Mammary epithelial cell (primary cell): ENCODE measurements around the gene ZNF778.

ENCODE experiments used
- EZH2 ChIP-seq: IDR thresholded peaks from 2 replicates; pipeline ENCODE4 v1.6.1; 2012; ENCODE audit warnings: low read length, inconsistent platforms, borderline replicate concordance
- TF ChIP-seq, protein P1 (sequence below), 2 donors: IDR thresholded peaks in 1 of 2; conservative IDR thresholded peaks in 1 of 2; 2 replicates each; pipeline ENCODE4 v1.5.1; 2011 to 2012; ENCODE audit warnings: inconsistent platforms in 2 of 2, low read length in 2 of 2, mild to moderate bottlenecking in 2 of 2, control low read depth in 1 of 2, low read depth in 1 of 2; ENCODE audit not compliant: insufficient read depth in 1 of 2; ENCODE audit errors: extremely low read depth in 1 of 2

DNA sequence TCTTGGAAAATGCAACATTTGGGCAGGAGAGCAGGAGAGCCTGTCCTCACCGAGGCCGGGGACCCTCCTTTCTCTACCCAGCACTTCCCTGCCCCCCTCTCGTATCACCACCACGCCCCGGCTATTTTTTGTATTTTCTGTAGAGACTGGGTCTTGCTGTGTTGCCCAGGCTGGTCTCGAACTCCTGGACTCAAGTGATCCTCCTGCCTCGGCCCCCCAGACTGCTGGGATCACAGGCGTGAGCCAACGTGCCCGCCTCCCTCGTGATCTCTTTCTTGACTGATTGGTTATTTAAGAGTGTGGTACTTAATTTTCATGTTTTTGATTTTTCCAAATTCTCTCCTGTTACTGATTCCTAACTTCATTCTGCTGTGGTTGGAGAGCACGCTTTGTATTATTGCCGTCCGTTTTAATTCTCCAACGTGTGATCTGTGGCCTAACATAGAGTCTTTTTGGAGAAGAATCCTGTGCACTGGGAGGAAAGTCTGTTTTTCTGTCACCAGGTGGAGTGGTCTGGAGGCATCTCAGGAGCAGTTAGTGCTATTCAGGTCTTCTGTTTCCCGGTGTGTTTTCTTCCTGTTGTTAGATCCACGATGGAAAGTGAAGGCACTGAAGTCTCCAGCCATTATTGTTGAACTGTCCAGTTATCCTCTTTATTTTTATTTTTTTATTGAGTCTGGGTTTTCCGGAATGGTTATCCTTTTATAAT, 40.4 kb downstream of the ZNF778 start:
- no peak for TF ChIP-seq EZH2
- TF ChIP-seq, protein P1, sequence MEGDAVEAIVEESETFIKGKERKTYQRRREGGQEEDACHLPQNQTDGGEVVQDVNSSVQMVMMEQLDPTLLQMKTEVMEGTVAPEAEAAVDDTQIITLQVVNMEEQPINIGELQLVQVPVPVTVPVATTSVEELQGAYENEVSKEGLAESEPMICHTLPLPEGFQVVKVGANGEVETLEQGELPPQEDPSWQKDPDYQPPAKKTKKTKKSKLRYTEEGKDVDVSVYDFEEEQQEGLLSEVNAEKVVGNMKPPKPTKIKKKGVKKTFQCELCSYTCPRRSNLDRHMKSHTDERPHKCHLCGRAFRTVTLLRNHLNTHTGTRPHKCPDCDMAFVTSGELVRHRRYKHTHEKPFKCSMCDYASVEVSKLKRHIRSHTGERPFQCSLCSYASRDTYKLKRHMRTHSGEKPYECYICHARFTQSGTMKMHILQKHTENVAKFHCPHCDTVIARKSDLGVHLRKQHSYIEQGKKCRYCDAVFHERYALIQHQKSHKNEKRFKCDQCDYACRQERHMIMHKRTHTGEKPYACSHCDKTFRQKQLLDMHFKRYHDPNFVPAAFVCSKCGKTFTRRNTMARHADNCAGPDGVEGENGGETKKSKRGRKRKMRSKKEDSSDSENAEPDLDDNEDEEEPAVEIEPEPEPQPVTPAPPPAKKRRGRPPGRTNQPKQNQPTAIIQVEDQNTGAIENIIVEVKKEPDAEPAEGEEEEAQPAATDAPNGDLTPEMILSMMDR (conservative IDR thresholded peaks at IDR 0.05 in 1 of 2, IDR thresholded peaks at IDR 0.05 in 1 of 2; ENCODE audit: extremely low read depth in 1 of 2, insufficient read depth in 1 of 2, low read depth in 1 of 2, low read length in 2 of 2) = no peak
